HG02852 (cell line): ENCODE data around the gene RWDD1.
A peak's percentile ranks its signal among the peaks of the same experiment; 100 is the strongest.

Source experiments
- ATAC-seq: cut with Tn5 transposase; IDR thresholded peaks from one replicate; pipeline ENCODE4 v1.9.1; 2021; ENCODE audit warnings: mild to moderate bottlenecking, moderate library complexity; ENCODE audit not compliant: unreplicated experiment

The RWDD1 gene, protein sequence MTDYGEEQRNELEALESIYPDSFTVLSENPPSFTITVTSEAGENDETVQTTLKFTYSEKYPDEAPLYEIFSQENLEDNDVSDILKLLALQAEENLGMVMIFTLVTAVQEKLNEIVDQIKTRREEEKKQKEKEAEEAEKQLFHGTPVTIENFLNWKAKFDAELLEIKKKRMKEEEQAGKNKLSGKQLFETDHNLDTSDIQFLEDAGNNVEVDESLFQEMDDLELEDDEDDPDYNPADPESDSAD

DNA sequence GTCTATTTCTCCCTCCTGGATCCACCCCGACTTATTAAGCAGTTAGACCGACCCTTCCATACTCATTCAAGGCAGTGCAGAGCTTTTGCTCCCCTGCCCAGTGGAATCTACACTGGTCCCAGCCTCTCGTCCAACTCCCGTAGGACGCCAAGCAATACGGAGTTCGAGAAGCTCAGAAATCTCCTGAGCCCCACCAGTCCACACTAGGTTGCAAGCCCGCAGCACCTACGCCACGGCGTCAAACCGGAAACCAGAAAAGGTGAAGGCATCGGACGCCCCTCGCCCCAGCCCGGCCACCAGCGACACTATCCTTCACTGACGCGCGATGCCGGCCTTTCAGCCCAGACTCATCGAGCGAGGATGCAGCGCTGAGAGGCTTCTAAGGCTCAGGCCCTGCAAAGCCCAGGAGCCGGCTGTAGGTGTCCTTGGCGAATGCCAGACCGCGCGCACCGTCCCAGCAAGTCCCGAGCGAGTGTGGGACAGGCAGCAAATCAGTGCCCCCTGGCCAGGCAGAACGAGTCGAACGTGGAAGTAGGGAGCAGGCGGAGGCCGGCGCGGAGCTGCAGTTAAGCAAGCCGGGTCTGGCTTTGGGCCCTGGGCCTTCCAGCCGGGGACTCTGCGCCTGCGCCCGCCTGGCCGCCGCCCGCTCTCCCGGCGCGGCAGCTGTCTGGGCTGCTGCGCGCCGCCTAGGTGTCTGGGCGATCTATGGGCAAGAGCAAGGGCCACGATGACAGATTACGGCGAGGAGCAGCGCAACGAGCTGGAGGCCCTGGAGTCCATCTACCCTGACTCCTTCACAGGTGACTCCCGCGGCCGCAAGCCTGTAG lies at the start of gene RWDD1:
Gene RWDD1, plus strand, starts transcription at position 649 of the 827 bp plus-strand sequence. Its CDS starts 79 bp downstream, at position 728.
- ATAC-seq, result peak; percentile 93

DNA sequence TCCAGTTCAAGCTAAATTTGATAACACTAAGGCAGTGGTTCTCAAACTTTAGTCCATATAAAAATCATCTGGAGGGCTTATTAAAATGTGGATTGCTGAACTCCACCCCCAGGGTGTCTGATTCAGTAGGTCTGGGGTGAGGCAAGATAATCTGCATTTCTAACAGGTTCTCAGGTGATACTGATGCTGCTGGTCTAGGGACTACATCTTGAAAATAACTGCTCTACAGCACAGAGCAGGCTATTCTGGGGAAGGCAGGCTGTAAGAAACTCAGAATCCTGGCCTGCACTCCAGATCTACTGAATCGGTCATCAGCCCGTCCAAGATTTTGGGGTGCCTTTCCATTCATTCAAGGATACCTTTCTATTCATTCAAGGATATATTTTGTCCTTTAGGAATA lies 48.4 kb upstream of the RWDD1 start:
- no peak for ATAC-seq

DNA sequence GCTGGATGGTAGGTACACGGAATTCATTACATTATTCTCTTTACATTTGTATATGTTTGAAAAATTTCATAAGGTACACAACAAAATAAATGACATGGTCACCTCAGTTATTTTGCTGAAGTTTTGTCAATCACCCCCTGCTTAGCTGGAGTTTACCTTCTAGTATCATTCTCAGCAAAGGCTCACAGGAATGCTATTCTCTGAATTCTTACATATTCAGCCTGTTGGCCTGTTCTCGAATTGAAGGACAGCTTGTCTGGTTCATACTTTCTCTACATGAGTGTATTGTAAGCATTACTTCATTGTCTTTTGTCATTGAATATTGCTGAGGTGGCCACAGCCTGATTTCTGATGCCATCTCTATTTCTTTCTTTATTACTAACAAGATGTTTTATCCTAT lies 47.1 kb upstream of the RWDD1 start:
- no peak for ATAC-seq

- no peak for ATAC-seq
Measured at GRCh38 chr6:116528133-116528532, 43.2 kb upstream of the RWDD1 start.

DNA sequence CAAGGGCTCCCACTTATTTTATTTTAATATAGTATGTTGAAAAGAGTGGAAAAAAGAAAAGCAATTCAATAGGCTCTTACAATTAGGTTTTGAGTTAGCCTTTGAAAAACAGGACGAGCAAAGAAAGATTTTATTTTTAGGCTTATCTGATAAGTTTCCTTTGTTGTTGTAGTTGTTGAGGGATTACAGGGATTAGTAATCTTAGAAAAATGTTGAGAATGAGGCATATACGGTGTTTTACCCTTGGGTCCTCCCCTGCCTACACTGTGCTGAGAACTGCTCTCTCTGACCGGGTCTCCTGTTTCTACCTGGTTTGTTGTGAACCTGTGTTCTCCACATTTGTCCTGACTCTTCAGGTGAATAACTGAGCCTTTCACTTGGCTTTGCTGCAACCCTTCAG lies 42.5 kb upstream of the RWDD1 start:
- no peak for ATAC-seq

DNA sequence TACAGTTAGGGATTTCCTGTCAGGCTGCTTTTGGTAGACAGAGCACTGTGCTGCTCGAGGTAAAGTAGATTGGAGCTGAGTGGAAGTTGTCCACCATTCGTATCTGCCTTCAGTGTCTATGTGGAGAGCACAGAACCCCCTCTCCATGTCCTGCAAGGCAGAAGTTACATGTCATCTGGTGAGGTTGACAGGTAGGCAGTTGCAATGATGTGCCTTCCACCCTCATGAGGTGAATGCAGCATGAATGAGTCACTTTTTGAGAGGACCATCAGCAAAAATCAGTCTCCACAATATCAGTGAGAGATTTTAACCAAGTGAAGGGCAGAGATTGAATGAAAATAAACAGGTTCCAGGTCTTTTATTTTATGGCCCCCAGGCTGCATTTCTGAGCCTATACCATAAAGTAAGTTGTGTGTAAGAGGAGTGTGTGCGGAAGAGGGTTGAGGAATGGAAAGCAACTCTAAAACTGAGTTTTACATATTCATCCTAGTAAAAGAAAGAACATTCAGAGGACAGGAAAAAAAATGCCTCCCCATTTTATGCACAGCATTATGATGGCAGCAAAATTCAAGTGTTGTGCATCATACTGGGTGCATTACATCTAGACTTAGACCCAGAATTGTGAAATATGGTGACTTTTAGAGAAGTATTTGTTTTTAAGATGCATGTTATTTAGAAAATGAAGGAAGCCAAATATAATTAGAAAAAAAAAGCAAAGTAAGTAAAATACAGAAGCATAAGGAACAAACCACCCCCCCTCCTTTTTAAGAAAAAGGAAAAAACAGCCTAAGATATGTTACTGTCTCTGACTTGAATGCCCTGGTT lies 41.6 kb upstream of the RWDD1 start:
- no peak for ATAC-seq

GRCh38 chr6:116530436-116530835 lies 40.9 kb upstream of the RWDD1 start:
- no peak for ATAC-seq

- ATAC-seq, result peak; percentile 70
Measured at GRCh38 chr6:116531675-116532570, 39.4 kb upstream of the RWDD1 start.

DNA sequence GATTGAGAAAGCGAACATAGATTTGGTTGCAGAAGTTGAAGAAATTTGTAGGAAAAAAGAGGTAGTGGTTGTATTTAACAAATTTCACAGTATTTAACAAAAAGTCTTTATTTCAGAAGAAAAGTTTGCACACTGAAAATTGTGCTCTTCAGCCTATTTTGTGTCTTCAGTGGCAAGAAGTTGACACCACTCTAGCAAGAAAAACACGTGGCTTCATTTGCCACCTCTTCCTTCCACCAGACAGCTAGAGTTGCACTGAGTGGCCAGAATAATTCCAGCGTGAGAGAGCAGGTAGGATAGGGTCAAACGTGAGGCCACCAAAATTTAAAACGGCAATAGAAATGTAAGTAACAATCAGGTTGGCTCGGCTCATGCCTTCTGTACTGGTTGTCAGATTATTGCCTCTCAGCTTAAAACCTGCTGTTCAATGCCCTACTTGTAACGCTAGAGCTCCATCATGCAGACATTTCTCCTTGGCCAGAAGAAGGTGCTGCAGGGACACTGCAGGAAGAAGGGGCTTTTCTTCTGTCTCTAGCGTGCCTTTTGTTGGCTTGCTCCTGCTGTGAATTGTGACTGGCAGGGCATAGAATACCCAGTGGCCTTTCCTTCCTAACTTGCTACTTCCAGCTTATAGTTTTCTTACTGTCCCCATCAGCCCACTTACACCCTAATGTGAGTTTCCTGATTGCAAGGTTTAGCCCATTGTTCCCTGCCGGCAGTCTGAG lies 37.9 kb upstream of the RWDD1 start:
- no peak for ATAC-seq

DNA sequence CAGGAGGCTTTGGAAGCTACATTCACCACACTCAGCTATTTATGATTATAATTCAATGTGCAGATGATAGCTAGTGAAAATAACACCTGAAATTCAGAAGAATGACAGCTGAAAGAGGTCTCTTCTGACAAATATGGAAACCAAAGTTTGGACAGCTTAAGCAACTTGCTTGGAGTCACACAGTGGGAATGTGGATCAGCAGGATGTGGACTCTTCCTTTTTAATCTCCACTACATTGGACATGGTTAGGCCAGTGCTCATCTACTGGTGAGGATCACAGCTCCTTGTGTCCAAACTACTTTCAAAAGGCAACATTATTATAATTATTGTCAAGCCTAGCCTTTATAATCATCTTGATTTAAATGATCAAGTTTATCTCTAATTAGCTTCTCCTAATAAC lies 36.2 kb upstream of the RWDD1 start:
- no peak for ATAC-seq

- peak; percentile 48 for ATAC-seq
Measured at GRCh38 chr6:116536216-116536621, 35.1 kb upstream of the RWDD1 start.

- no peak for ATAC-seq
Measured at GRCh38 chr6:116542426-116542825, 28.9 kb upstream of the RWDD1 start.

GRCh38 chr6:116543149-116543548 lies 28.2 kb upstream of the RWDD1 start:
- ATAC-seq, result no peak

GRCh38 chr6:116545651-116546050 lies 25.7 kb upstream of the RWDD1 start, which contains the start of gene TRAPPC3L:
TSS of gene TRAPPC3L (minus strand) at chr6:116545684. CDS start at chr6:116545514, 170 bp downstream.
- no peak for ATAC-seq

DNA sequence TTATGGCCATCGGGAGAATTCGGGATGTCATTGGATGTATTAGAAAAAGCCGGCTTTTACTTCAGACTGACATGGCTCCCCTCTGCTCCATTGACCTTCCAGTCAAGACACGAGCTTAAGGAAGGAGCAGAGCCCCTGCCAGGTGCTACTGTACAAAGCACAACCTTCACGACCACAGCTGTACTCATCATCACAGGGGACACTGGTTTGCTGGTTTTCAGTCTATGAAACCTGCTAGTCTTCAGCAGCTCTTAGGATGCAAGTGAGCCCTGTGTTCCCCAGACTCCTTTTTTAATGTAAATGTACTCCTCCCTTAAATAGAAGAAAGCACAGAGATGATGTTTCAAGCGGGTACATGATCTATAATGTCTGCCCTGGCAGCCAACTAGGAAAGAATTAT lies 23.9 kb upstream of the RWDD1 start:
- no peak for ATAC-seq

DNA sequence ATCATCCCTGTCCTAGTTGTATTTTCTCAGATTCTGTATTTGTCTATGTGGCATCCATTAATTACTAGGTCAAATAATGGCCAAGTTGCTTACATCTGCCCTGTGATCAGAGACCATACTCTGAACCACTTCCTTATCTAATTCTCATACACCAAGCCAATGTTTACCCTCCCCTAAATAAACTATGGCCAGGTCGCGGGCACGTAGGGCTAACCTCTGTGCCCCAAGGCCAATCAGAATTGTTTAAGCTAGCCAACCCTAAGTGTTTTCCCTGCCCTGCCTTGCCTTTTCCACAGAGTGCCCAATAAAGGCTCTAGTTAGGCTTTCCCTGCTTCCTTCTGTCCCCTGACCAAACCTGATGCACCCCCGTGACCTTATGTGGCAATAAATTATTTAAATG lies 20.5 kb upstream of the RWDD1 start:
- ATAC-seq, result no peak

GRCh38 chr6:116553451-116553850 lies 17.9 kb upstream of the RWDD1 start, which contains the start of gene CALHM4:
TSS of gene CALHM4 (plus strand) at chr6:116553751. CDS start at chr6:116553794, 43 bp downstream.
- ATAC-seq, result no peak

DNA sequence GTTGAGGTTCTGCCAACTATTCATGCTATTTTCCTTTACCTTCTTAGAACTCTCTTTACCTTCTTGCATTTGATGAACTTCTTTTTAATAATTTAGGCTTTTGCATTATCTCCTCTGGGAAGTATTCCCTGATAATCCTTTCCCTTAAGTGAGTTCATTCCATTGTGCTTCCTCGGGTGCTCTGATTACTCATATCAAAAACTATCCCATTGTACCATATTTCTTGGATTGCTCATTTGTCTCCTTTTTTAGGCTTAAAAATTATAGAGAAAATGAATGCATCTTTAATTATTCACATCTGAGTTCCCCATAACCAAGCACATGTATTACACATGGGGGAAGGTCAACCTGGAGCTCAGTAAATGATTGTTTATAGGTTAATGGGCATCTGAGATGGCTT lies 15.2 kb upstream of the RWDD1 start:
- ATAC-seq, result no peak

- no peak for ATAC-seq
Measured at GRCh38 chr6:116556814-116557415, 14.4 kb upstream of the RWDD1 start.
